Measurements from ENCODE around the gene PARVA. TPM values are rescaled to one million over a fixed set of nuclear protein-coding genes. Genes with fewer than 3 reads are reported as not detected.

Gene PARVA
- total and polyA plus RNA-seq, 2 of the 4 experiments (the other 2 are of a cell fraction), result 65.2 to 80.2 TPM

DNA sequence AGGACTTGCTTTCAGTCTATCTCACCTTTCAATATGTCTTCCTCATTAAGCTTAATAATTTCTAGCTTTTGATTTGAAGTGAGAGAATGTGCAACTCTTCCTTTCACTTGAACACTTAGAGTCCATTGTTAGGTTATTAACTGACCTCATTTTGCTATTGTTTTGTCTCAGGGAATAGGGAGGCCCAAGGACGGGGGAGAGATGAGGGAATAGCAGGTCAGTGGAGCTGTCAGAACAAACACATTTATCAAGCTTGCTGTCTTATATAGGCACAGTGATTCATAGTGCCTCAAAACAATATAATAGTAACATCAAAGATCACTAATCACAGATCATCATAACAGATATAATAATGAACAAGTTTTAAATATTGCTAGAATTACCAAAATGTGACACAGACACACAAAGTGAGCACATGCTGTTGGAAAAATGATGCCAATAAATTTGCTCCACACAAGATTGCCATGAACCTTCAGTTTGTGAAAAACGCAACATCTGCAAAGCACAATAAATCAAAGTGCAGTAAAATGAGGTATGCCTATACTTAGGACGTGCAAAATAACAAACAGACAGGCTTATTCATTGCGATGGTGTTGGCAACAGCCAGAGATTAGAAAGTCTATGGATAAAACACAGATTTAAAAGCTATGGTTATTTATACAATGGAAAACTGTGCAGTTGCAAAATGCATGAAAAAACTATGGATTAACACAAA lies 190.5 kb downstream of the PARVA start:
- Histone ChIP-seq H3K27ac (ENCODE audit: insufficient read depth, low read length) (no peak overlapping the region), H2AK5ac (ENCODE audit: low read depth, low read length) (no peak overlapping the region), H3K27me3 (ENCODE audit: control insufficient read depth, insufficient read depth, low read length) (no peaks in the 10 kb centered on the region), H3K4me1 (ENCODE audit: control insufficient read depth, insufficient read depth, low read length) (0 out of 2 replicates have a peak, but pooled peaks cover 2% of the 10 kb centered on the region), H4K8ac (ENCODE audit: low read depth in 2 of 2, low read length in 2 of 2) (no peak overlapping the region), H2BK15ac (ENCODE audit: low read depth, low read length) (no peak overlapping the region), H3K14ac (replicated peaks; ENCODE audit: low read depth, low read length) (no peak overlapping the region), H3K9me3 (ENCODE audit: control insufficient read depth, insufficient read depth, low read length) (peaks cover 4% of the 10 kb centered on the region; the same call in 1 of the 2 replicates), H4K5ac (ENCODE audit: low read depth, low read length) (no peak overlapping the region), H3K4me2 (ENCODE audit: low read depth, low read length) (no peak overlapping the region), H3K4ac (ENCODE audit: low read depth, low read length) (no peak overlapping the region), H3K9me1 (ENCODE audit: insufficient read depth, low read length) (no peaks in the 10 kb centered on the region), H2AK9ac (replicated peaks; ENCODE audit: low read depth, low read length, poor library complexity) (no peak overlapping the region), H2BK120ac (ENCODE audit: low read depth, low read length) (no peak overlapping the region), H3K56ac (ENCODE audit: extremely low read depth, insufficient read depth, low read length) (no peak overlapping the region), H3K79me1 (ENCODE audit: low read depth in 1 of 2, low read length in 2 of 2) (no peaks in the 10 kb centered on the region), H3K18ac (ENCODE audit: low read depth, low read length) (no peak overlapping the region), H2AFZ (replicated peaks; ENCODE audit: low read length, poor library complexity) (no peak overlapping the region), H4K20me1 (ENCODE audit: insufficient read depth, low read length) (no peaks in the 10 kb centered on the region), H2BK20ac (ENCODE audit: low read depth, low read length) (no peak overlapping the region), H2BK5ac (ENCODE audit: low read depth, low read length, poor library complexity, severe bottlenecking) (no peak overlapping the region), H3K23ac (ENCODE audit: low read depth, low read length) (no peak overlapping the region), H3K4me3 (ENCODE audit: insufficient read depth, low read depth, low read length) (no peak overlapping the region), H4K91ac (ENCODE audit: insufficient read depth, low read depth, low read length) (no peak overlapping the region), H3K36me3 (ENCODE audit: control insufficient read depth, insufficient read depth, low read length) (no peaks in the 10 kb centered on the region), H3K9ac (ENCODE audit: low read depth, low read length) (no peak overlapping the region)
- WGBS, 2 experiments (ENCODE audit: extremely low coverage in 2 of 2, insufficient read length in 1 of 2), result no CpG with 5 or more reads among the region's 4 CpGs
- intact Hi-C loops (cut with micrococcal nuclease) (no loop called here), dilution Hi-C loops (cut with HindIII; ENCODE audit: low sequenced_read_pairs, unreplicated experiment) (no loop called here), in situ Hi-C loops (cut with MboI; ENCODE audit: low sequenced_read_pairs) (no loop called here)
- CTCF ChIA-PET, result no interaction called here
- ATAC-seq (ENCODE audit: low read depth), result no peak
- POLR2A ChIA-PET (ENCODE audit: unreplicated experiment), result no interaction called here
- no peak for TF ChIP-seq CEBPB (IDR thresholded peaks at IDR 0.05; ENCODE audit: low read depth, low read length)
- TF ChIP-seq CHD1 (IDR thresholded peaks at IDR 0.05; ENCODE audit: low read depth, low read length), result no peak
- TF ChIP-seq MAFK (IDR thresholded peaks at IDR 0.05; ENCODE audit: low read depth, low read length), result no peak
- BruUV-seq (replicated peaks), result no TSS peak
- DNase-seq, result no peak
